HepG2 (cell line): ENCODE data around the gene NOS2. TPM values are rescaled to one million over a fixed set of nuclear protein-coding genes. Genes with fewer than 3 reads are reported as not detected.

Experiments
- ATAC-seq: fragments of 200-7000 bp; cut with Tn5 transposase; 3 replicates; pipeline ENCODE4 v1.9.1; 2020; ENCODE audit warnings: mild to moderate bottlenecking, moderate library complexity
- BruUV-seq: library from RNA; stranded (reverse); fragments of 400-500 nt; replicated peaks from 2 replicates; lab custom pipeline; 2021; lab: Mats Ljungman, UMichigan
- CTCF ChIA-PET: fragments of 300-600 bp; formaldehyde crosslinking; extraction: SDS; loops from one replicate; lab custom pipeline; 2021; ENCODE audit warnings: low total read pairs, inconsistent platforms, low intra/inter-chr PET ratio; lab: Yijun Ruan, JAX
- POLR2A ChIA-PET: fragments of 350-600 bp; sonication (Branson Sonifier 250); formaldehyde crosslinking; loops from one replicate; lab custom pipeline; 2020; ENCODE audit warnings: antibody characterized with exemption, inconsistent platforms; lab: Yijun Ruan, JAX
- DNase-seq: peaks from one replicate; pipeline ENCODE4 v3.0.0-alpha.2; 2015; ENCODE audit warnings: low spot score
- FAIRE-seq: peaks from 3 replicates; lab custom pipeline; 2011; peaks lifted over from hg19 to GRCh38; lab: Jason Lieb, UNC
- H2AFZ ChIP-seq: one replicate; pipeline ENCODE4 v1.6.1; 2011; ENCODE audit warnings: low read length, inconsistent platforms
- H3K27ac ChIP-seq: fragments of 300-600 bp; 3 replicates; pipeline ENCODE4 v1.8.0; 2011; ENCODE audit warnings: mixed run types, mild to moderate bottlenecking, mixed read lengths, low read length, inconsistent platforms; ENCODE audit not compliant: insufficient read depth; ENCODE audit errors: extremely low read length
- H3K27me3 ChIP-seq, 2 experiments: fragments of 200-600 bp in 1 of 2; 2 replicates in 1 of 2; 3 replicates in 1 of 2; pipeline versions ENCODE4 v1.6.0 to v1.8.0; 2011; ENCODE audit warnings: low read length in 2 of 2, mild to moderate bottlenecking in 2 of 2, moderate library complexity in 2 of 2, inconsistent platforms in 1 of 2; ENCODE audit not compliant: insufficient read depth in 2 of 2, control insufficient read depth in 1 of 2
- H3K36me3 ChIP-seq, 2 experiments: fragments of 200-600 bp in 1 of 2; replicated peaks in 1 of 2; 2 replicates in 1 of 2; 3 replicates in 1 of 2; pipeline versions ENCODE4 v1.5.1 to v1.8.0; 2011; ENCODE audit warnings: low read length in 2 of 2, inconsistent platforms in 1 of 2; ENCODE audit not compliant: insufficient read depth in 2 of 2, control insufficient read depth in 1 of 2
- H3K4me1 ChIP-seq: 2 replicates; pipeline ENCODE4 v1.5.1; 2012; ENCODE audit warnings: low read length, inconsistent platforms; ENCODE audit not compliant: insufficient read depth
- H3K4me2 ChIP-seq: 2 replicates; pipeline ENCODE4 v1.6.0; 2011; ENCODE audit warnings: low read depth, low read length, inconsistent platforms
- H3K4me3 ChIP-seq, 3 experiments: fragments of 200-600 bp in 1 of 3; sonication (generic), shearing (Covaris generic) in 1 of 3; replicated peaks in 1 of 3; 2 replicates each; pipeline ENCODE4 v1.5.1; 2011 to 2016; ENCODE audit warnings: low read length in 3 of 3, inconsistent platforms in 2 of 3, low read depth in 2 of 3, mild to moderate bottlenecking in 2 of 3, control low read depth in 1 of 3, mixed read lengths in 1 of 3; ENCODE audit not compliant: insufficient read depth in 1 of 3
- H3K79me2 ChIP-seq: one replicate; pipeline ENCODE4 v1.6.1; 2011; ENCODE audit warnings: low read length, inconsistent platforms; ENCODE audit not compliant: insufficient read depth
- H3K9ac ChIP-seq: 2 replicates; pipeline ENCODE4 v1.6.0; 2011; ENCODE audit warnings: mild to moderate bottlenecking, low read depth, low read length, inconsistent platforms; ENCODE audit not compliant: insufficient read depth
- H3K9me3 ChIP-seq: 2 replicates; pipeline ENCODE4 v1.5.1; 2012; ENCODE audit warnings: mild to moderate bottlenecking, low read length
- H4K20me1 ChIP-seq: 2 replicates; pipeline ENCODE4 v1.6.0; 2011; ENCODE audit warnings: inconsistent platforms, mild to moderate bottlenecking, low read length, moderate library complexity; ENCODE audit not compliant: insufficient read depth
- BRCA1 ChIP-seq: sonication (generic); formaldehyde crosslinking; IDR thresholded peaks from 2 replicates; pipeline ENCODE4 v1.4.0; 2020; ENCODE audit warnings: missing genetic modification reagents
- FOXA3 ChIP-seq: IDR thresholded peaks from 2 replicates; pipeline ENCODE4 v1.6.1; 2016; ENCODE audit warnings: missing genetic modification reagents, missing compliant biosample characterization
- HNRNPL ChIP-seq: fragments of 200-400 bp; formaldehyde crosslinking; IDR thresholded peaks from 2 replicates; pipeline ENCODE4 v1.6.1; 2017; ENCODE audit warnings: mild to moderate bottlenecking, low read depth, low read length
- SNAI1 ChIP-seq: sonication (generic); formaldehyde crosslinking; IDR thresholded peaks from 2 replicates; pipeline ENCODE4 v1.5.0; 2020; ENCODE audit warnings: mild to moderate bottlenecking, missing genetic modification reagents, borderline replicate concordance
- SRF ChIP-seq: IDR thresholded peaks from 2 replicates; pipeline ENCODE4 v1.6.1; 2011; ENCODE audit warnings: mild to moderate bottlenecking, low read depth, low read length, moderate library complexity
- ZNF331 ChIP-seq: sonication (generic); formaldehyde crosslinking; IDR thresholded peaks from 2 replicates; pipeline ENCODE4 v1.4.0; 2020; ENCODE audit warnings: missing genetic modification reagents
- ZNF350 ChIP-seq: sonication (generic); formaldehyde crosslinking; IDR thresholded peaks from 2 replicates; pipeline ENCODE4 v1.4.0; 2020; ENCODE audit warnings: mild to moderate bottlenecking, low read depth, missing genetic modification reagents, borderline replicate concordance
- ZNF740 ChIP-seq: sonication (generic); formaldehyde crosslinking; IDR thresholded peaks from 2 replicates; pipeline ENCODE4 v1.4.0; 2020; ENCODE audit warnings: missing genetic modification reagents
- ZNF850 ChIP-seq: sonication (generic); formaldehyde crosslinking; conservative IDR thresholded peaks from 2 replicates; pipeline ENCODE4 v1.9.0; 2021; ENCODE audit warnings: mild to moderate bottlenecking, missing genetic modification reagents
- ZNF883 ChIP-seq: sonication (generic); formaldehyde crosslinking; IDR thresholded peaks from 2 replicates; pipeline ENCODE4 v1.5.1; 2020; ENCODE audit warnings: mild to moderate bottlenecking, missing genetic modification reagents; ENCODE audit errors: not compliant biosample characterization
- WGBS: methylation state at CpG from one replicate; pipeline ENCODE4 v1.1.6; 2017; ENCODE audit warnings: low lambda C conversion rate; 5-methylcytosine and 5-hydroxymethylcytosine counted together
- in situ Hi-C: cut with HindIII; loops from 2 replicates; pipeline ENCODE4 v1.10.0; 2017; ENCODE audit warnings: low pct_unique_long_range_greater_than_20kb; ENCODE audit not compliant: extremely low pct_ligation_motif_present
- intact Hi-C: fragments of 100-400 bp; cut with micrococcal nuclease; formaldehyde crosslinking; loops from one replicate; pipeline ENCODE4 v1.10.0; 2022; ENCODE audit not compliant: unreplicated experiment
- polyA plus RNA-seq, 8 experiments: library from polyadenylated mRNA; depleted of rRNA in 3 of 8; stranded (reverse) in 7 of 8; unstranded in 1 of 8; fragments of >200 nt; fragmentation: Illumina TruSeq in 4 of 8; extraction: Trizol in 4 of 8; gene quantifications; 2 replicates each; pipeline versions ENCODE4 v1.2.1 to v1.2.3, GENCODE V29; 2011 to 2016; ENCODE audit warnings: low read depth in 4 of 8, missing spikeins in 1 of 8, mixed read lengths in 1 of 8; ENCODE audit not compliant: insufficient read depth in 1 of 8
- total RNA-seq, 5 experiments: library from RNA; depleted of rRNA; stranded (reverse); fragments of >200 nt; fragmentation: Illumina TruSeq; extraction: Trizol; gene quantifications; 2 replicates each; pipeline ENCODE4 v1.2.3, GENCODE V29; 2016; ENCODE audit warnings: low read depth in 1 of 5
- TF ChIP-seq, protein P1 (sequence below): sonication (generic); formaldehyde crosslinking; IDR thresholded peaks from 2 replicates; pipeline ENCODE4 v1.9.0; 2021; ENCODE audit warnings: missing genetic modification reagents, borderline replicate concordance
- TF ChIP-seq, protein P2 (sequence below): sonication (generic); formaldehyde crosslinking; IDR thresholded peaks from 2 replicates; pipeline ENCODE4 v1.4.0; 2020; ENCODE audit warnings: mild to moderate bottlenecking, missing genetic modification reagents
- TF ChIP-seq, protein P3 (sequence below): sonication (generic); formaldehyde crosslinking; IDR thresholded peaks from 2 replicates; pipeline ENCODE4 v1.5.0; 2020; ENCODE audit warnings: missing genetic modification reagents

NOS2 gene
- total and polyA plus RNA-seq, 2 of the 13 experiments (the other 11 are each of a cell fraction or from before 2014, with no cell fraction given), result 0.02 TPM; not detected in 1

- TF ChIP-seq HNRNPL, result no peak
- TF ChIP-seq, protein P1, sequence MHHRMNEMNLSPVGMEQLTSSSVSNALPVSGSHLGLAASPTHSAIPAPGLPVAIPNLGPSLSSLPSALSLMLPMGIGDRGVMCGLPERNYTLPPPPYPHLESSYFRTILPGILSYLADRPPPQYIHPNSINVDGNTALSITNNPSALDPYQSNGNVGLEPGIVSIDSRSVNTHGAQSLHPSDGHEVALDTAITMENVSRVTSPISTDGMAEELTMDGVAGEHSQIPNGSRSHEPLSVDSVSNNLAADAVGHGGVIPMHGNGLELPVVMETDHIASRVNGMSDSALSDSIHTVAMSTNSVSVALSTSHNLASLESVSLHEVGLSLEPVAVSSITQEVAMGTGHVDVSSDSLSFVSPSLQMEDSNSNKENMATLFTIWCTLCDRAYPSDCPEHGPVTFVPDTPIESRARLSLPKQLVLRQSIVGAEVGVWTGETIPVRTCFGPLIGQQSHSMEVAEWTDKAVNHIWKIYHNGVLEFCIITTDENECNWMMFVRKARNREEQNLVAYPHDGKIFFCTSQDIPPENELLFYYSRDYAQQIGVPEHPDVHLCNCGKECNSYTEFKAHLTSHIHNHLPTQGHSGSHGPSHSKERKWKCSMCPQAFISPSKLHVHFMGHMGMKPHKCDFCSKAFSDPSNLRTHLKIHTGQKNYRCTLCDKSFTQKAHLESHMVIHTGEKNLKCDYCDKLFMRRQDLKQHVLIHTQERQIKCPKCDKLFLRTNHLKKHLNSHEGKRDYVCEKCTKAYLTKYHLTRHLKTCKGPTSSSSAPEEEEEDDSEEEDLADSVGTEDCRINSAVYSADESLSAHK, result no peak
- TF ChIP-seq, protein P2, sequence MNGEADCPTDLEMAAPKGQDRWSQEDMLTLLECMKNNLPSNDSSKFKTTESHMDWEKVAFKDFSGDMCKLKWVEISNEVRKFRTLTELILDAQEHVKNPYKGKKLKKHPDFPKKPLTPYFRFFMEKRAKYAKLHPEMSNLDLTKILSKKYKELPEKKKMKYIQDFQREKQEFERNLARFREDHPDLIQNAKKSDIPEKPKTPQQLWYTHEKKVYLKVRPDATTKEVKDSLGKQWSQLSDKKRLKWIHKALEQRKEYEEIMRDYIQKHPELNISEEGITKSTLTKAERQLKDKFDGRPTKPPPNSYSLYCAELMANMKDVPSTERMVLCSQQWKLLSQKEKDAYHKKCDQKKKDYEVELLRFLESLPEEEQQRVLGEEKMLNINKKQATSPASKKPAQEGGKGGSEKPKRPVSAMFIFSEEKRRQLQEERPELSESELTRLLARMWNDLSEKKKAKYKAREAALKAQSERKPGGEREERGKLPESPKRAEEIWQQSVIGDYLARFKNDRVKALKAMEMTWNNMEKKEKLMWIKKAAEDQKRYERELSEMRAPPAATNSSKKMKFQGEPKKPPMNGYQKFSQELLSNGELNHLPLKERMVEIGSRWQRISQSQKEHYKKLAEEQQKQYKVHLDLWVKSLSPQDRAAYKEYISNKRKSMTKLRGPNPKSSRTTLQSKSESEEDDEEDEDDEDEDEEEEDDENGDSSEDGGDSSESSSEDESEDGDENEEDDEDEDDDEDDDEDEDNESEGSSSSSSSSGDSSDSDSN, result no peak
- no peak for TF ChIP-seq ZNF850 (CRISPR knock-in tag)
- TF ChIP-seq ZNF740 (CRISPR knock-in tag), result no peak
- no peak for TF ChIP-seq ZNF883 (CRISPR knock-in tag)
- TF ChIP-seq SNAI1, result no peak
These were observed 35.0 kb downstream of the NOS2 start (continued) for GRCh38 chr17:27765353-27765752.

GRCh38 chr17:27764589-27764988 lies 35.7 kb downstream of the NOS2 start:
- Histone ChIP-seq H3K4me2 (no peak overlapping the region), H3K79me2 (no peaks in the 10 kb centered on the region), H4K20me1 (no peaks in the 10 kb centered on the region), H3K27ac (no peak overlapping the region), H3K36me3 (no peaks in the 10 kb centered on the region), H3K4me1 (no peaks in the 10 kb centered on the region), H2AFZ (no peak overlapping the region), H3K9me3 (no peaks in the 10 kb centered on the region), H3K9ac (no peak overlapping the region), H3K27me3 (no peaks in the 10 kb centered on the region; a peak in 1 of 5 replicates), H3K4me3 (no peak overlapping the region)
- ATAC-seq (no peak), FAIRE-seq (no peak), DNase-seq (no peak)
- TF ChIP-seq ZNF350, result no peak
- no peak for TF ChIP-seq ZNF331 (CRISPR knock-in tag)
- no peak for TF ChIP-seq BRCA1 (CRISPR knock-in tag)
- TF ChIP-seq FOXA3, result no peak
- TF ChIP-seq, protein P3, sequence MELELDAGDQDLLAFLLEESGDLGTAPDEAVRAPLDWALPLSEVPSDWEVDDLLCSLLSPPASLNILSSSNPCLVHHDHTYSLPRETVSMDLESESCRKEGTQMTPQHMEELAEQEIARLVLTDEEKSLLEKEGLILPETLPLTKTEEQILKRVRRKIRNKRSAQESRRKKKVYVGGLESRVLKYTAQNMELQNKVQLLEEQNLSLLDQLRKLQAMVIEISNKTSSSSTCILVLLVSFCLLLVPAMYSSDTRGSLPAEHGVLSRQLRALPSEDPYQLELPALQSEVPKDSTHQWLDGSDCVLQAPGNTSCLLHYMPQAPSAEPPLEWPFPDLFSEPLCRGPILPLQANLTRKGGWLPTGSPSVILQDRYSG (CRISPR knock-in tag), result no peak
- TF ChIP-seq SRF, result no peak
- ChIA-PET CTCF (no interaction called here), POLR2A (no interaction called here)
- intact Hi-C loops (no loop called here), in situ Hi-C loops (loop anchor here (5.0 kb wide), 1 partner anchor 118 kb away; no protein-coding TSS in a partner anchor)
- 4% methylated on average over 4 of the region's 4 CpGs for WGBS
- no TSS peak for BruUV-seq
